HG02798 (cell line): ENCODE data around the gene CAND2.
"Not testable (repeated sequence)": the region's sequence is repeated elsewhere in the genome, so short reads cannot be mapped to it uniquely, and the experiment has no call there.

Source experiments
- ATAC-seq: cut with Tn5 transposase; IDR thresholded peaks from one replicate; pipeline ENCODE4 v1.9.1; 2021; ENCODE audit warnings: mild to moderate bottlenecking; ENCODE audit not compliant: unreplicated experiment, poor library complexity

CAND2 gene

GRCh38 chr3:12845811-12846210 lies 49.3 kb downstream of the CAND2 start:
- ATAC-seq, result no peak

- no peak for ATAC-seq
Measured at GRCh38 chr3:12852201-12852600, 55.7 kb downstream of the CAND2 start.

GRCh38 chr3:12853847-12854246 lies 57.4 kb downstream of the CAND2 start:
- not testable (repeated sequence) for ATAC-seq

- no peak for ATAC-seq
Measured at GRCh38 chr3:12854565-12854964, 58.1 kb downstream of the CAND2 start.

- no peak for ATAC-seq
Measured at GRCh38 chr3:12856626-12857025, 60.1 kb downstream of the CAND2 start.

GRCh38 chr3:12859840-12860239 lies 63.4 kb downstream of the CAND2 start:
- no peak for ATAC-seq

- no peak for ATAC-seq
Measured at GRCh38 chr3:12861611-12862010, 65.1 kb downstream of the CAND2 start.

- no peak for ATAC-seq
Measured at GRCh38 chr3:12862387-12862786, 65.9 kb downstream of the CAND2 start.

GRCh38 chr3:12865271-12865670 lies 68.8 kb downstream of the CAND2 start:
- no peak for ATAC-seq

GRCh38 chr3:12866836-12867235 lies 70.4 kb downstream of the CAND2 start:
- ATAC-seq, result no peak

GRCh38 chr3:12868039-12869034 lies 71.9 kb downstream of the CAND2 start:
- ATAC-seq, result peak; percentile 59

- peak; percentile 46 for ATAC-seq
Measured at GRCh38 chr3:12869035-12869621, 72.6 kb downstream of the CAND2 start.

GRCh38 chr3:12870942-12871341 lies 74.5 kb downstream of the CAND2 start:
- peak; percentile 67 for ATAC-seq

GRCh38 chr3:12871404-12871983 lies 75.0 kb downstream of the CAND2 start:
- ATAC-seq, result no peak

- no peak for ATAC-seq
Measured at GRCh38 chr3:12875857-12876836, 79.7 kb downstream of the CAND2 start.

- ATAC-seq, result no peak
Measured at GRCh38 chr3:12877040-12877439, 80.6 kb downstream of the CAND2 start.

- no peak for ATAC-seq
Measured at GRCh38 chr3:12878141-12878574, 81.7 kb downstream of the CAND2 start.

- not testable (repeated sequence) for ATAC-seq
Measured at GRCh38 chr3:12878758-12879157, 82.3 kb downstream of the CAND2 start.

GRCh38 chr3:12879191-12879815 lies 82.8 kb downstream of the CAND2 start:
- ATAC-seq, result no peak
